ENCODE measurements around the gene NEBL.

- TF ChIP-seq GATA2 (IDR thresholded peaks at IDR 0.05; ENCODE audit: low read depth, low read length) (no peak), GATA3 (IDR thresholded peaks at IDR 0.05; ENCODE audit: low read depth, low read length) (no peak)
Observed at GRCh38 chr10:20912969-20913368, 15.9 kb upstream of the NEBL start.
